OCI-LY3 (cell line): ENCODE measurements around the gene GIPC1.

Source experiments
- EZH2phosphoT487 ChIP-seq: fragments of 200-600 bp; shearing (Covaris generic); IDR thresholded peaks from 2 replicates; pipeline ENCODE4 v1.6.1; 2018; ENCODE audit warnings: antibody characterized with exemption, mixed run types, low read depth
- TF ChIP-seq, protein P1 (sequence below): fragments of 200-600, 300-600 bp; sonication (generic); IDR thresholded peaks from 2 replicates; pipeline ENCODE4 v1.5.1; 2014; ENCODE audit warnings: antibody characterized with exemption, low read length, low read depth

GRCh38 chr19:14449321-14449720 lies 46.6 kb downstream of the GIPC1 start:
- no peak for TF ChIP-seq EZH2phosphoT487
- TF ChIP-seq, protein P1, sequence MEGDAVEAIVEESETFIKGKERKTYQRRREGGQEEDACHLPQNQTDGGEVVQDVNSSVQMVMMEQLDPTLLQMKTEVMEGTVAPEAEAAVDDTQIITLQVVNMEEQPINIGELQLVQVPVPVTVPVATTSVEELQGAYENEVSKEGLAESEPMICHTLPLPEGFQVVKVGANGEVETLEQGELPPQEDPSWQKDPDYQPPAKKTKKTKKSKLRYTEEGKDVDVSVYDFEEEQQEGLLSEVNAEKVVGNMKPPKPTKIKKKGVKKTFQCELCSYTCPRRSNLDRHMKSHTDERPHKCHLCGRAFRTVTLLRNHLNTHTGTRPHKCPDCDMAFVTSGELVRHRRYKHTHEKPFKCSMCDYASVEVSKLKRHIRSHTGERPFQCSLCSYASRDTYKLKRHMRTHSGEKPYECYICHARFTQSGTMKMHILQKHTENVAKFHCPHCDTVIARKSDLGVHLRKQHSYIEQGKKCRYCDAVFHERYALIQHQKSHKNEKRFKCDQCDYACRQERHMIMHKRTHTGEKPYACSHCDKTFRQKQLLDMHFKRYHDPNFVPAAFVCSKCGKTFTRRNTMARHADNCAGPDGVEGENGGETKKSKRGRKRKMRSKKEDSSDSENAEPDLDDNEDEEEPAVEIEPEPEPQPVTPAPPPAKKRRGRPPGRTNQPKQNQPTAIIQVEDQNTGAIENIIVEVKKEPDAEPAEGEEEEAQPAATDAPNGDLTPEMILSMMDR, result no peak
